Type B pancreatic cell (in vitro differentiated cells): ENCODE data around the gene SCLT1. TPM values are rescaled to one million over a fixed set of nuclear protein-coding genes. Genes with fewer than 3 reads are reported as not detected.

ENCODE experiments used
- DNase-seq: peaks from one replicate; pipeline ENCODE4 v3.0.0; 2021; ENCODE audit warnings: mixed read lengths; ENCODE audit not compliant: unreplicated experiment; ENCODE audit errors: extremely low spot score
- H3K27ac Mint-ChIP-seq: 2 replicates; pipeline ENCODE4 v1.8.0; 2021; ENCODE audit warnings: mild to moderate bottlenecking, mixed read lengths
- H3K27me3 Mint-ChIP-seq: 2 replicates; pipeline ENCODE4 v1.8.0; 2021; ENCODE audit warnings: mixed read lengths
- H3K36me3 Mint-ChIP-seq: 2 replicates; pipeline ENCODE4 v1.8.0; 2021; ENCODE audit warnings: mixed read lengths
- H3K4me1 Mint-ChIP-seq: one replicate; pipeline ENCODE4 v1.8.0; 2021; ENCODE audit warnings: mixed read lengths; ENCODE audit not compliant: unreplicated experiment
- H3K4me3 Mint-ChIP-seq: 2 replicates; pipeline ENCODE4 v1.8.0; 2021; ENCODE audit warnings: mild to moderate bottlenecking, mixed read lengths
- H3K9me3 Mint-ChIP-seq: 2 replicates; pipeline ENCODE4 v1.8.0; 2021; ENCODE audit warnings: mixed read lengths
- total RNA-seq: library from RNA; stranded (reverse); gene quantifications from 2 replicates; pipeline ENCODE4 v1.2.1, GENCODE V29; 2021; ENCODE audit warnings: low replicate concordance
- TF ChIP-seq, protein P1 (sequence below): fragments of 200-600 bp; sonication (generic); conservative IDR thresholded peaks from 2 replicates; pipeline ENCODE4 v1.5.0; 2021; ENCODE audit warnings: antibody characterized with exemption, mild to moderate bottlenecking

Gene SCLT1
- total RNA-seq, 1 donor from 2014 or later = 21.2 TPM

DNA sequence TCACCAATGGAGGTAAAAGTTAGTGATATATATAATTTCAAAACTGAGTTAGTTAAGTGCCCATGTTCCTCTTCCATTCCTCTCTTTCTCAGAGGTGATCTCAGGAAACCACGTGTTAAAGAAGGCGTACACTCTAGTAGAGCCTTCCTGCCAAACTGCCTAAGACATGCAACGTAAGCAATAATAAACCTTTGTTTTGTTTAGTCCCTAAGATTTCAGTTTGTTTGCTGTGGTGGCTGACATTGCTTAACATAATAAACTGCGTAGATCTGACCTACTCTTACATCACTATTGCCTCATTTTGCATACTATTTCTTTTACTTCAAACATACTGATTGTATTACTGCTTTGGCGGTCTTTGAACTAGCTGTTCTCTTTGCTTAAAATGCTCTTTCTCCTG is 184.6 kb downstream of the SCLT1 start:
- H3K4me3 Mint-ChIP-seq = no peak overlapping the region
- no peaks in the 10 kb centered on the region for H3K9me3 Mint-ChIP-seq
- no peaks in the 10 kb centered on the region for H3K27me3 Mint-ChIP-seq
- TF ChIP-seq, protein P1, sequence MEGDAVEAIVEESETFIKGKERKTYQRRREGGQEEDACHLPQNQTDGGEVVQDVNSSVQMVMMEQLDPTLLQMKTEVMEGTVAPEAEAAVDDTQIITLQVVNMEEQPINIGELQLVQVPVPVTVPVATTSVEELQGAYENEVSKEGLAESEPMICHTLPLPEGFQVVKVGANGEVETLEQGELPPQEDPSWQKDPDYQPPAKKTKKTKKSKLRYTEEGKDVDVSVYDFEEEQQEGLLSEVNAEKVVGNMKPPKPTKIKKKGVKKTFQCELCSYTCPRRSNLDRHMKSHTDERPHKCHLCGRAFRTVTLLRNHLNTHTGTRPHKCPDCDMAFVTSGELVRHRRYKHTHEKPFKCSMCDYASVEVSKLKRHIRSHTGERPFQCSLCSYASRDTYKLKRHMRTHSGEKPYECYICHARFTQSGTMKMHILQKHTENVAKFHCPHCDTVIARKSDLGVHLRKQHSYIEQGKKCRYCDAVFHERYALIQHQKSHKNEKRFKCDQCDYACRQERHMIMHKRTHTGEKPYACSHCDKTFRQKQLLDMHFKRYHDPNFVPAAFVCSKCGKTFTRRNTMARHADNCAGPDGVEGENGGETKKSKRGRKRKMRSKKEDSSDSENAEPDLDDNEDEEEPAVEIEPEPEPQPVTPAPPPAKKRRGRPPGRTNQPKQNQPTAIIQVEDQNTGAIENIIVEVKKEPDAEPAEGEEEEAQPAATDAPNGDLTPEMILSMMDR = no peak
- DNase-seq = no peak
- peaks cover 6% of the 10 kb centered on the region for H3K36me3 Mint-ChIP-seq
- H3K4me1 Mint-ChIP-seq = no peaks in the 10 kb centered on the region
- H3K27ac Mint-ChIP-seq = no peak overlapping the region

DNA sequence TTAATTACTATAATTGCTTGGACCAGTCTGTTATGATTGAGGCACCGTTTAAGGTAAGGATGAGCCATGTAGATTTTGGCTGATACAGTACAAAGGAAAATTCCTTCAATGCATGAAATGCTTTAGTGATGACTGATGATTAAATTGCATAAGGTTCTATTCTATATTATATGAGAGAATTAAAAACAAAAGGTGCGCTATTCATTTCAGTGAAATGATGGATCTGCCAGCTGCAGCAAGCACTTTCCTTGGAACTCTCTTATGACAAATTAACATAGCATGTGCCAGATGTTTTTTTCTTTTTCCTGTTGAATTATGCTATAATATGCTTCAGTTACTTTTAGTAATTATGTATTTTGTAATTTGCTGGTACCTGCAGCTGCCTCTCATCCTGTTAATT is 185.4 kb downstream of the SCLT1 start:
- Mint-ChIP-seq H3K36me3 (peaks cover 6% of the 10 kb centered on the region), H3K9me3 (no peaks in the 10 kb centered on the region), H3K4me3 (no peak overlapping the region), H3K4me1 (no peaks in the 10 kb centered on the region), H3K27ac (no peak overlapping the region), H3K27me3 (no peaks in the 10 kb centered on the region)
- DNase-seq = no peak
- TF ChIP-seq, protein P1 = no peak

DNA sequence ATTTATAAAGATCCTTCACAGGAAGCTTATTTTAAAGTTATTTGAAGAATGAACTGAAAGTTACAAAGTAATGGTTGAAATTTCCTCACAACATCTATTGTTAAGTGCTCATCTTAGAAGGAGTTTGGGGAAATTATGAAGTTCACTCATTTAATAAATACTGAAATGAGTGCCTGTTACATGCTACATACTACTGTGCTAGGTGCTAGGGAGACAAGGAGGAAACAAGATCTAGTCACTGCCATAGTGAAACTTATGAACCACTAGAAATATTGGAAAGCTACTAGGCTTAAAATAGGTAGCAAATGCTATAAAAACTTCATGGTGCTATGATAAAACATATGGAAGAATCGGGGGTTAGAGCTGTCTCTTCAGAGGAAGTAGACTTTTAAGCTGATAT is 186.8 kb downstream of the SCLT1 start:
- Mint-ChIP-seq H3K27me3 (no peaks in the 10 kb centered on the region), H3K27ac (no peak overlapping the region), H3K4me3 (no peak overlapping the region), H3K4me1 (no peaks in the 10 kb centered on the region), H3K9me3 (no peaks in the 10 kb centered on the region), H3K36me3 (peaks cover 6% of the 10 kb centered on the region)
- DNase-seq = no peak
- TF ChIP-seq, protein P1 = no peak

DNA sequence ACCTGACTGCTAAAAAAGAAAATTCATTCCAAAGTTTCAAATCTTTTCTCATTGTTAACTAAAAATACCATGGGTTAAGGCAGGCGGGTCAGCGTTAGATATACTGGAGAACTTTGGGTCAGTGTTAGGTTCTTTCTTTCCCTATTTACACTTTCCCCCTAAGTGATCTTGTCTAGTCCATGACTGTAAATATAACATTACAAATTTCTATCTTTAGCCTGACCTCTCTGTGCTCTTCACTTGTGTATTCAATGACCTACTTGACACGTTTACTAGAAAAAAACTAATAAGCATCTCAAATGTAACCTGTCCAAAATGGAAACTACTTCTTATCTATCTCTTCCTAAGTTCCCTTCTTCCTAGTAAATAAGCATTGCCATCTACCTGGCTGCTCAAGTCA is 188.5 kb downstream of the SCLT1 start:
- H3K4me3 Mint-ChIP-seq = no peak overlapping the region
- H3K9me3 Mint-ChIP-seq = no peaks in the 10 kb centered on the region

DNA sequence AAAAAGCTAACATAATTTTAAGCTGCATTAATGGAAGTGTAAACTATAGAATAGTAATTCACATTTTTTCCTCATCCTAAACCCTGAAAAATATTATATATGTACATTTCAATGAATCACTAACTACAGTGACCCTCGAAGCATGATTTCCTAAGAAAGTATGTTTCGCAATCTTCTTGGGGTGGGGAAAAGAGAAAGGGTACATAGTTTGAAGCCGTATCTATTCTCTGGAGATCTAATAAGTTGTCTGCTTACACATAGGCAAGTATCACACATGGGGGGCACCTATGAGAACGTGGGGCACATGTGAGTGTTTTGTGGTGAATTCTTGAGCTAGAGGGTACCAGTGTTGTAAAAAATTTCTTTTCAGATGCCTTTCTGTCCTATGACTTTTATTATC is 212.7 kb downstream of the SCLT1 start:
- TF ChIP-seq, protein P1 = no peak
- H3K4me3 Mint-ChIP-seq = no peak overlapping the region

More for the DNA sequence above, 188.5 kb downstream of the SCLT1 start:
- H3K27ac Mint-ChIP-seq = no peak overlapping the region
- peaks cover 6% of the 10 kb centered on the region for H3K36me3 Mint-ChIP-seq
- no peak for DNase-seq
- H3K27me3 Mint-ChIP-seq = no peaks in the 10 kb centered on the region
- TF ChIP-seq, protein P1 = no peak
- H3K4me1 Mint-ChIP-seq = no peaks in the 10 kb centered on the region

DNA sequence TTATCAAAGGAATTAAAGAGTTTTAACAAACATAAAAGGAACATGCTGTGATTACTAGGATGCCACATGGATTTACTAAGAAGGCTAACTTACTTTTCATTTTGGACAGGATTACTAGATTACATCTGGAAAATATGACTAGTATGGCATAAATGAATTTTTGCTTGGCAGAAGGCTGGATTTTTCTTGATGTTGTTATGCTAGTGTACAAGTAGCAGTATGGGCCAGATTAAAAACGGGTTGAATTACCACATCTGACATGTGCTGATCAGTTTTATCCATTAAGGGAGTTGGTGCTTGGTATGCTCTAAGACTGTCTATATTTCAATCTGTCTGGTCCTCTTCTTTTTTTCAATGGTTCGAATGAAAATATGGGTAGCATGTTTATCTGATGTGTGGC is 213.4 kb downstream of the SCLT1 start:
- TF ChIP-seq, protein P1 = no peak
- Mint-ChIP-seq H3K36me3 (no peaks in the 10 kb centered on the region), H3K27me3 (no peaks in the 10 kb centered on the region), H3K27ac (no peak overlapping the region), H3K4me3 (no peak overlapping the region), H3K9me3 (no peaks in the 10 kb centered on the region), H3K4me1 (no peaks in the 10 kb centered on the region)
- DNase-seq = no peak

More for the DNA sequence above, 212.7 kb downstream of the SCLT1 start:
- H3K4me1 Mint-ChIP-seq = no peaks in the 10 kb centered on the region
- H3K27me3 Mint-ChIP-seq = no peaks in the 10 kb centered on the region
- H3K9me3 Mint-ChIP-seq = no peaks in the 10 kb centered on the region
- no peaks in the 10 kb centered on the region for H3K36me3 Mint-ChIP-seq
- no peak for DNase-seq
- H3K27ac Mint-ChIP-seq = no peak overlapping the region
